GM12878 (cell line): ENCODE data around the gene ZNF567. TPM values are rescaled to one million over a fixed set of nuclear protein-coding genes. Genes with fewer than 3 reads are reported as not detected.

ENCODE experiments used
- ATAC-seq: fragments of 200-7000 bp; cut with Tn5 transposase; 3 replicates; pipeline ENCODE4 v1.9.1; 2020; ENCODE audit warnings: mild to moderate bottlenecking, moderate library complexity
- BruUV-seq: library from RNA; stranded (reverse); fragments of 400-500 nt; replicated peaks from 2 replicates; lab custom pipeline; 2021; lab: Mats Ljungman, UMichigan
- CTCF ChIA-PET: fragments of 300-600 bp; sonication (Branson Sonifier 250); formaldehyde crosslinking; extraction: SDS; loops from one replicate; lab custom pipeline; 2021; ENCODE audit warnings: inconsistent platforms; lab: Yijun Ruan, JAX
- POLR2A ChIA-PET: fragments of 350-600 bp; formaldehyde crosslinking; extraction: SDS; loops from one replicate; lab custom pipeline; 2021; ENCODE audit warnings: inconsistent platforms; lab: Charles Lee
- RAD21 ChIA-PET: fragments of 300-600 bp; sonication (Branson Sonifier 250); formaldehyde crosslinking; loops from one replicate; lab custom pipeline; 2023; ENCODE audit warnings: antibody characterized with exemption; ENCODE audit not compliant: unreplicated experiment; lab: Charles Lee
- SMC1A ChIA-PET: fragments of 300-600 bp; sonication (Branson Sonifier 250); formaldehyde crosslinking; loops from one replicate; lab custom pipeline; 2023; ENCODE audit not compliant: unreplicated experiment, uncharacterized antibody; lab: Charles Lee
- DNase-seq: peaks from one replicate; pipeline ENCODE4 v3.0.0-alpha.2; 2011; ENCODE audit warnings: low read depth, low spot score
- FAIRE-seq: peaks from 3 replicates; lab custom pipeline; 2011; peaks lifted over from hg19 to GRCh38; lab: Jason Lieb, UNC
- H2AFZ ChIP-seq: 2 replicates; pipeline ENCODE4 v1.6.0; 2011; ENCODE audit warnings: low read depth, low read length, control low read depth; ENCODE audit not compliant: control insufficient read depth
- H3K27ac ChIP-seq: 2 replicates; pipeline ENCODE4 v1.5.1; 2011; ENCODE audit warnings: control low read depth; ENCODE audit not compliant: control insufficient read depth, insufficient read depth
- H3K27me3 ChIP-seq, 2 experiments: replicated peaks in 1 of 2; 2 replicates each; pipeline versions ENCODE4 v1.6.0 to v1.6.1; 2011; ENCODE audit warnings: low read length in 1 of 2; ENCODE audit not compliant: control insufficient read depth in 2 of 2, insufficient read depth in 2 of 2
- H3K36me3 ChIP-seq, 2 experiments: 2 replicates each; pipeline ENCODE4 v1.5.1; 2011; ENCODE audit warnings: low read length in 1 of 2; ENCODE audit not compliant: control insufficient read depth in 2 of 2, insufficient read depth in 2 of 2
- H3K4me1 ChIP-seq: 2 replicates; pipeline ENCODE4 v1.6.1; 2011; ENCODE audit warnings: mild to moderate bottlenecking, low read length, moderate library complexity, mixed read lengths; ENCODE audit not compliant: control insufficient read depth, insufficient read depth
- H3K4me2 ChIP-seq: 2 replicates; pipeline ENCODE4 v1.6.0; 2011; ENCODE audit warnings: control low read depth; ENCODE audit not compliant: control insufficient read depth, insufficient read depth
- H3K4me3 ChIP-seq: fragments of 200-600 bp; sonication (generic); 2 replicates; pipeline ENCODE4 v1.5.1; 2016
- H3K79me2 ChIP-seq: 2 replicates; pipeline ENCODE4 v1.6.0; 2011; ENCODE audit warnings: low read length; ENCODE audit not compliant: control insufficient read depth, insufficient read depth
- H3K9ac ChIP-seq: 2 replicates; pipeline ENCODE4 v1.8.0; 2011; ENCODE audit warnings: low read length, control low read depth, mixed read lengths; ENCODE audit not compliant: control insufficient read depth, insufficient read depth
- H3K9me3 ChIP-seq: replicated peaks from 3 replicates; pipeline ENCODE4 v1.5.1; 2011; ENCODE audit warnings: mild to moderate bottlenecking, low read length; ENCODE audit not compliant: control insufficient read depth, insufficient read depth
- H4K20me1 ChIP-seq: 2 replicates; pipeline ENCODE4 v1.6.0; 2011; ENCODE audit not compliant: control insufficient read depth, insufficient read depth
- DPF2 ChIP-seq: fragments of 450-650 bp; IDR thresholded peaks from 2 replicates; pipeline ENCODE4 v1.6.1; 2017; ENCODE audit warnings: mild to moderate bottlenecking
- GABPA ChIP-seq: IDR thresholded peaks from 2 replicates; pipeline ENCODE4 v1.6.1; 2014; ENCODE audit warnings: antibody characterized with exemption, low read depth, mild to moderate bottlenecking, inconsistent platforms
- HCFC1 ChIP-seq: fragments of 150-350 bp; IDR thresholded peaks from 2 replicates; pipeline ENCODE4 v1.6.1; 2014; ENCODE audit warnings: low read length
- MEF2B ChIP-seq: fragments of 450-650 bp; IDR thresholded peaks from 2 replicates; pipeline ENCODE4 v1.6.1; 2018; ENCODE audit warnings: mild to moderate bottlenecking, moderate library complexity; ENCODE audit not compliant: partially characterized antibody, poor library complexity, severe bottlenecking
- POLR2AphosphoS5 ChIP-seq: IDR thresholded peaks from 2 replicates; pipeline ENCODE4 v1.6.1; 2011; ENCODE audit warnings: mild to moderate bottlenecking, low read length, inconsistent platforms
- SUZ12 ChIP-seq: fragments of 200-600 bp; sonication (generic); IDR thresholded peaks from one replicate; pipeline ENCODE4 v1.6.1; 2018; ENCODE audit warnings: antibody characterized with exemption, mild to moderate bottlenecking; ENCODE audit not compliant: unreplicated experiment
- ZNF24 ChIP-seq: fragments of 450-650 bp; IDR thresholded peaks from 2 replicates; pipeline ENCODE4 v1.6.1; 2017; ENCODE audit warnings: antibody characterized with exemption, mild to moderate bottlenecking
- WGBS: methylation state at CpG from one replicate; pipeline ENCODE4 v1.1.6; 2016; ENCODE audit warnings: low lambda C conversion rate; ENCODE audit not compliant: insufficient replicate concordance, insufficient coverage; ENCODE audit errors: missing lambda C conversion rate; 5-methylcytosine and 5-hydroxymethylcytosine counted together
- in situ Hi-C: fragments of 300-500 bp; cut with MboI; formaldehyde crosslinking; loops from 9 replicates; pipeline ENCODE4 v1.14.3; 2018; ENCODE audit warnings: mixed read lengths
- intact Hi-C: fragments of 100-400 bp; cut with micrococcal nuclease; formaldehyde crosslinking; loops from one replicate; pipeline ENCODE4 v1.14.2; 2022; ENCODE audit not compliant: unreplicated experiment
- polyA plus RNA-seq, 11 experiments: library from polyadenylated mRNA; depleted of rRNA in 4 of 11; unstranded in 6 of 11; stranded (reverse) in 5 of 11; fragments of >200 nt; fragmentation: Nextera tagmentation in 4 of 11; fragmentation: Illumina TruSeq in 1 of 11; extraction: Ambion mirVana in 4 of 11; extraction: Trizol in 1 of 11; gene quantifications; 1 replicate in 1 of 11; 2 replicates in 10 of 11; pipeline versions ENCODE4 v1.2.1 to v1.2.3, GENCODE V29; 2011 to 2016; ENCODE audit warnings: inconsistent platforms in 2 of 11, missing spikeins in 2 of 11, low read depth in 1 of 11
- total RNA-seq, 4 experiments: library from RNA; depleted of rRNA in 3 of 4; stranded (reverse); fragments of >200 nt in 3 of 4; fragmentation: Illumina TruSeq in 1 of 4; extraction: Trizol in 1 of 4; gene quantifications; 2 replicates each; pipeline versions ENCODE4 v1.2.1 to v1.2.3, GENCODE V29; 2013 to 2021
- TF ChIP-seq, protein P1 (sequence below): fragments of 450-650 bp; formaldehyde crosslinking; IDR thresholded peaks from 2 replicates; pipeline ENCODE4 v1.4.0; 2020; ENCODE audit warnings: mild to moderate bottlenecking, moderate library complexity
- TF ChIP-seq, protein P2 (sequence below): IDR thresholded peaks from 2 replicates; pipeline ENCODE4 v1.6.1; 2012; ENCODE audit warnings: improper control_type of control experiment, low read depth, low read length; ENCODE audit not compliant: insufficient replicate concordance

ZNF567 gene
- total and polyA plus RNA-seq, 10 of the 15 experiments (the other 5 are each of a cell fraction or from before 2014, with no cell fraction given): 4.9 to 11.9 (median 8.7) TPM

DNA sequence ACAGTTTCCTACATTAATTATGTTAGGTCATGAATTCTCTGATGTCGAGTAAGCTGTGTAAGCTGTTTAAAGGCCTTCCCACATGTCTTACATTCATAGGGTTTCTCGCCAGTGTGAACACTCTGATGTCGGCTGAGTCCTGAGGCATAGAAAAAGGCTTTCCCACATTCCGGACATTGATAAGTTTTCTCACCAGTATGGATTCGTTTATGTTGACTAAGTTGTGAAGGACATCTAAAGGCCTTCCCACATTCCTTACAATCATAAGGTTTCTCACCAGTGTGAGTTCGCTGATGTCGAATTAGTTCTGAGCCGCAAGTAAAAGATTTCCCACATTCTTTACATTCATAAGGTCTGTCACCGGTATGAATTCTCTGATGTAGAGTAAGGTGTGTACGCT is 60.3 kb downstream of the ZNF567 start (continued):
- TF ChIP-seq, protein P1, sequence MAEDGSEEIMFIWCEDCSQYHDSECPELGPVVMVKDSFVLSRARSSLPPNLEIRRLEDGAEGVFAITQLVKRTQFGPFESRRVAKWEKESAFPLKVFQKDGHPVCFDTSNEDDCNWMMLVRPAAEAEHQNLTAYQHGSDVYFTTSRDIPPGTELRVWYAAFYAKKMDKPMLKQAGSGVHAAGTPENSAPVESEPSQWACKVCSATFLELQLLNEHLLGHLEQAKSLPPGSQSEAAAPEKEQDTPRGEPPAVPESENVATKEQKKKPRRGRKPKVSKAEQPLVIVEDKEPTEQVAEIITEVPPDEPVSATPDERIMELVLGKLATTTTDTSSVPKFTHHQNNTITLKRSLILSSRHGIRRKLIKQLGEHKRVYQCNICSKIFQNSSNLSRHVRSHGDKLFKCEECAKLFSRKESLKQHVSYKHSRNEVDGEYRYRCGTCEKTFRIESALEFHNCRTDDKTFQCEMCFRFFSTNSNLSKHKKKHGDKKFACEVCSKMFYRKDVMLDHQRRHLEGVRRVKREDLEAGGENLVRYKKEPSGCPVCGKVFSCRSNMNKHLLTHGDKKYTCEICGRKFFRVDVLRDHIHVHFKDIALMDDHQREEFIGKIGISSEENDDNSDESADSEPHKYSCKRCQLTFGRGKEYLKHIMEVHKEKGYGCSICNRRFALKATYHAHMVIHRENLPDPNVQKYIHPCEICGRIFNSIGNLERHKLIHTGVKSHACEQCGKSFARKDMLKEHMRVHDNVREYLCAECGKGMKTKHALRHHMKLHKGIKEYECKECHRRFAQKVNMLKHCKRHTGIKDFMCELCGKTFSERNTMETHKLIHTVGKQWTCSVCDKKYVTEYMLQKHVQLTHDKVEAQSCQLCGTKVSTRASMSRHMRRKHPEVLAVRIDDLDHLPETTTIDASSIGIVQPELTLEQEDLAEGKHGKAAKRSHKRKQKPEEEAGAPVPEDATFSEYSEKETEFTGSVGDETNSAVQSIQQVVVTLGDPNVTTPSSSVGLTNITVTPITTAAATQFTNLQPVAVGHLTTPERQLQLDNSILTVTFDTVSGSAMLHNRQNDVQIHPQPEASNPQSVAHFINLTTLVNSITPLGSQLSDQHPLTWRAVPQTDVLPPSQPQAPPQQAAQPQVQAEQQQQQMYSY (CRISPR knock-in tag): no peak
- TF ChIP-seq ZNF24 (no peak), GABPA (no peak), HCFC1 (no peak)

DNA sequence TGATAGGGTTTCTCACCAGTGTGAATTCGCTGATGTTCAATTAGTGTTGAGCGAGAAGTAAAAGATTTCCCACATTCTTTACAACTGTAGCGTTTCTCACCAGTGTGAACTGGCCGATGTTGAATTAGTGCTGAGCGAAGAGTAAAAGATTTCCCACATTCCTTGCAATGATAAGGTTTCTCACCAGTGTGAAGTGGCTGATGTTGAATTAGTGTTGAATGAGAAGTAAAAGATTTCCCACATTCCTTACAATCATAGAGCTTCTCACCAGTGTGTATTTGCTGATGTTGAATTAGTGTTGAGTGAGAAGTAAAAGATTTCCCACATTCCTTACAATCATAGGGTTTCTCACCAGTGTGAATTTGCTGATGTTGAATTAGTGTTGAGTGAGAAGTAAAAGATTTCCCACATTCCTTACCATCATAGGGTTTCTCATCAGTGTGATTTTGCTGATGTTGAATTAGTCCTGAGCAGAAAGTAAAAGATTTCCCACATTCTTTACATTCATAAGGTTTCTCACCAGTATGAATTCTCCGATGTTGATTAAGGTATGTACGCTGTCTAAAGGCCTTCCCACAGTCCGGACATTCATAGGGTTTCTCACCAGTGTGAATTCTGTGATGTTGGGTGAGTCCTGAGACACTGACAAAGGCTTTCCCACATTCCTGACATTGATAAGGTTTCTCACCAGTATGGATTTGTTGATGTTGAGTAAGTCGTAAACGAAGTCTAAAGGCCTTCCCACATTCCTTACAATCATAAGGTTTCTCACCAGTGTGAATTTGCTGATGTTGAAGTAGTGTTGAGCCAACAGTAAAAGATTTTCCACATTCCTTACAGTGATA is 61.2 kb downstream of the ZNF567 start:
- H3K79me2 ChIP-seq: no peaks in the 10 kb centered on the region
- DNase-seq: no peak
- ChIA-PET SMC1A (no interaction called here), RAD21 (no interaction called here), POLR2A (no interaction called here), CTCF (no interaction called here)
- WGBS: 99% methylated on average over 10 of the region's 10 CpGs
- no peak overlapping the region for H3K4me3 ChIP-seq
- H3K9me3 ChIP-seq: peaks cover 58% of the 10 kb centered on the region
- no peaks in the 10 kb centered on the region for H3K4me1 ChIP-seq
- H2AFZ ChIP-seq: no peak overlapping the region
- no peak overlapping the region for H3K4me2 ChIP-seq
- no peak for FAIRE-seq
- no peaks in the 10 kb centered on the region for H3K27me3 ChIP-seq
- intact Hi-C loops (no loop called here), in situ Hi-C loops (no loop called here)
- no TSS peak for BruUV-seq
- no peak overlapping the region for H3K9ac ChIP-seq
- ATAC-seq: no peak
- H4K20me1 ChIP-seq: no peaks in the 10 kb centered on the region
- H3K27ac ChIP-seq: no peak overlapping the region
- peaks cover 0 to 18% of the 10 kb centered on the region in 2 experiments; a peak in 2 of 4 replicates for H3K36me3 ChIP-seq
- TF ChIP-seq MEF2B (no peak), POLR2AphosphoS5 (no peak), DPF2 (no peak), SUZ12 (no peak)
- TF ChIP-seq, protein P2, sequence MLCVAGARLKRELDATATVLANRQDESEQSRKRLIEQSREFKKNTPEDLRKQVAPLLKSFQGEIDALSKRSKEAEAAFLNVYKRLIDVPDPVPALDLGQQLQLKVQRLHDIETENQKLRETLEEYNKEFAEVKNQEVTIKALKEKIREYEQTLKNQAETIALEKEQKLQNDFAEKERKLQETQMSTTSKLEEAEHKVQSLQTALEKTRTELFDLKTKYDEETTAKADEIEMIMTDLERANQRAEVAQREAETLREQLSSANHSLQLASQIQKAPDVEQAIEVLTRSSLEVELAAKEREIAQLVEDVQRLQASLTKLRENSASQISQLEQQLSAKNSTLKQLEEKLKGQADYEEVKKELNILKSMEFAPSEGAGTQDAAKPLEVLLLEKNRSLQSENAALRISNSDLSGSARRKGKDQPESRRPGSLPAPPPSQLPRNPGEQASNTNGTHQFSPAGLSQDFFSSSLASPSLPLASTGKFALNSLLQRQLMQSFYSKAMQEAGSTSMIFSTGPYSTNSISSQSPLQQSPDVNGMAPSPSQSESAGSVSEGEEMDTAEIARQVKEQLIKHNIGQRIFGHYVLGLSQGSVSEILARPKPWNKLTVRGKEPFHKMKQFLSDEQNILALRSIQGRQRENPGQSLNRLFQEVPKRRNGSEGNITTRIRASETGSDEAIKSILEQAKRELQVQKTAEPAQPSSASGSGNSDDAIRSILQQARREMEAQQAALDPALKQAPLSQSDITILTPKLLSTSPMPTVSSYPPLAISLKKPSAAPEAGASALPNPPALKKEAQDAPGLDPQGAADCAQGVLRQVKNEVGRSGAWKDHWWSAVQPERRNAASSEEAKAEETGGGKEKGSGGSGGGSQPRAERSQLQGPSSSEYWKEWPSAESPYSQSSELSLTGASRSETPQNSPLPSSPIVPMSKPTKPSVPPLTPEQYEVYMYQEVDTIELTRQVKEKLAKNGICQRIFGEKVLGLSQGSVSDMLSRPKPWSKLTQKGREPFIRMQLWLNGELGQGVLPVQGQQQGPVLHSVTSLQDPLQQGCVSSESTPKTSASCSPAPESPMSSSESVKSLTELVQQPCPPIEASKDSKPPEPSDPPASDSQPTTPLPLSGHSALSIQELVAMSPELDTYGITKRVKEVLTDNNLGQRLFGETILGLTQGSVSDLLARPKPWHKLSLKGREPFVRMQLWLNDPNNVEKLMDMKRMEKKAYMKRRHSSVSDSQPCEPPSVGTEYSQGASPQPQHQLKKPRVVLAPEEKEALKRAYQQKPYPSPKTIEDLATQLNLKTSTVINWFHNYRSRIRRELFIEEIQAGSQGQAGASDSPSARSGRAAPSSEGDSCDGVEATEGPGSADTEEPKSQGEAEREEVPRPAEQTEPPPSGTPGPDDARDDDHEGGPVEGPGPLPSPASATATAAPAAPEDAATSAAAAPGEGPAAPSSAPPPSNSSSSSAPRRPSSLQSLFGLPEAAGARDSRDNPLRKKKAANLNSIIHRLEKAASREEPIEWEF: no peak
